PC-3 (cell line): ENCODE measurements around the gene EEPD1.

ENCODE experiments used
- CTCF ChIP-seq: fragments of 300-600 bp; sonication (generic); conservative IDR thresholded peaks from 2 replicates; pipeline ENCODE4 v1.5.1; 2017; ENCODE audit warnings: antibody characterized with exemption, low read depth, mild to moderate bottlenecking, low read length
- EZH2 ChIP-seq: fragments of 300-600 bp; sonication (generic); IDR thresholded peaks from one replicate; pipeline ENCODE4 v1.6.1; 2017; ENCODE audit warnings: antibody characterized with exemption, mild to moderate bottlenecking, low read length; ENCODE audit not compliant: unreplicated experiment
- EZH2phosphoT487 ChIP-seq: fragments of 300-600 bp; sonication (generic); IDR thresholded peaks from 2 replicates; pipeline ENCODE4 v1.6.1; 2018; ENCODE audit warnings: mild to moderate bottlenecking, antibody characterized with exemption, low read length, borderline replicate concordance

- TF ChIP-seq CTCF: no peak
- no peak for TF ChIP-seq EZH2
- no peak for TF ChIP-seq EZH2phosphoT487
Measured at GRCh38 chr7:36249091-36249490, 96.0 kb downstream of the EEPD1 start.
